DMS53 (cell line): Measurements from ENCODE around the gene GALNT2.

ENCODE experiments used
- DNase-seq: peaks from one replicate; lab custom pipeline; 2025; lab: John Stamatoyannopoulos, UW

The GALNT2 gene

DNA sequence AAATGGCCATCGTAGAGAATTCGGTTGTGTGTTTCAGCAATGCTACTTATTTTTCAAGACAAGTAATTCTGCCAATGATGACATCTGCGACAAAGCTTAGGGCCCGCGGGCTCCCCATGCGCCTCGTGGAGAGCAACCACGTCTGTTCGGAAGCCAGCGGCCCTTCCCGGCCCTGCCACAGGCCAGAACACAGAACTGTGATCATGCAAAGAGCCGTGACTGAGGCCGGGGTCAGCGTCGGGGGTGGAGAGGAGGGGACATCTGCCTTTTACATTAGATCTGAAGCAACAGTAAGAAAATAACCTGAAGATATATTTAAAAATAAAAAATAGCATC lies 255.4 kb downstream of the GALNT2 start:
- DNase-seq = no peak

DNA sequence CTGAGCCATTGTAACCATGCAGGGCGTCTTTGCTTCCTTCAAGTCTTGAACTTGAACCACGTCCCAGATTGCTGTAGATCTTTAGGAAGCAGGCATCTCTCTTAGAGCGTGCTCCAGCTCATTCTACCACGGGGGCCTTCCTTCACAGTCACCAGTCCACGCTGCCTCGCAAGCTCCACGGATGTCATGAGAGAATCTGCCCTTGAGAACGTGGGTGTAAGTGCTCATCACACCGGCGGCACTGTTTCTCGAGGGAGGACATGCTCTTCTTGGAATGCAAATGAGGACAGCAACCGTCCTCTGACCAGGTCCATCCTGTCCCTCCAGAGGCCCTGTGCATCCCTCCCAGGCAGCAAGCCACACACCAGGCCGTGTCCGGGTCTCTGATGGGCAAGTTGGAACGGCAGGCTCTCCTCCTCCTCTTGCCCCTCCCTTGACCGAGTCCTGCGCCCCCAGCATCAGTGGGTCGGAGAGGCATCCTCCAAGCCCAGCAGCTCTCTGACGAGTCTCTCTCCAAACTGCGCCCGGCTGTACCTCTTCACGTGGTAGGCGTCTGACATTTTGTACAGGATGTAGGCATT lies 256.0 kb downstream of the GALNT2 start:
- DNase-seq = no peak

DNA sequence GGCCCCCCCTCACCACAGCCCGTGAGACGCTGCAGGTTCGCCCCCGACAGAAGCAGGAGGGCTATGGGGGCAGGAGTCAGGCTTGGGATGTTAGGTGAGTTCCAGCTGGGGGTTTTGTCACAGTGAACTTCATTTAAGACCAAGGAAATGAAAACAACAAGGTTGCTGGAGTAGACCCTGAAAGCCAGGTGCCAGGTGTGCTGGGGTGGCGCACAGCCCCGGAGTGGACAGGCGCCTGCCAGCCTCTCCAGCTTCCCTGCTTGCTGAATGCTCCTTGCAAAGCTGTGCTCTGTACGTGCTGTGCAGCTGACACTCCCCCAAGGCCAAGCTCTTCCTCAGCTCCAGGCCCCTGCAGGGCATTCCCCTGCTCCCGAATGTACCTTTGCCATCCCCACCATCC lies 256.6 kb downstream of the GALNT2 start:
- no peak for DNase-seq

DNA sequence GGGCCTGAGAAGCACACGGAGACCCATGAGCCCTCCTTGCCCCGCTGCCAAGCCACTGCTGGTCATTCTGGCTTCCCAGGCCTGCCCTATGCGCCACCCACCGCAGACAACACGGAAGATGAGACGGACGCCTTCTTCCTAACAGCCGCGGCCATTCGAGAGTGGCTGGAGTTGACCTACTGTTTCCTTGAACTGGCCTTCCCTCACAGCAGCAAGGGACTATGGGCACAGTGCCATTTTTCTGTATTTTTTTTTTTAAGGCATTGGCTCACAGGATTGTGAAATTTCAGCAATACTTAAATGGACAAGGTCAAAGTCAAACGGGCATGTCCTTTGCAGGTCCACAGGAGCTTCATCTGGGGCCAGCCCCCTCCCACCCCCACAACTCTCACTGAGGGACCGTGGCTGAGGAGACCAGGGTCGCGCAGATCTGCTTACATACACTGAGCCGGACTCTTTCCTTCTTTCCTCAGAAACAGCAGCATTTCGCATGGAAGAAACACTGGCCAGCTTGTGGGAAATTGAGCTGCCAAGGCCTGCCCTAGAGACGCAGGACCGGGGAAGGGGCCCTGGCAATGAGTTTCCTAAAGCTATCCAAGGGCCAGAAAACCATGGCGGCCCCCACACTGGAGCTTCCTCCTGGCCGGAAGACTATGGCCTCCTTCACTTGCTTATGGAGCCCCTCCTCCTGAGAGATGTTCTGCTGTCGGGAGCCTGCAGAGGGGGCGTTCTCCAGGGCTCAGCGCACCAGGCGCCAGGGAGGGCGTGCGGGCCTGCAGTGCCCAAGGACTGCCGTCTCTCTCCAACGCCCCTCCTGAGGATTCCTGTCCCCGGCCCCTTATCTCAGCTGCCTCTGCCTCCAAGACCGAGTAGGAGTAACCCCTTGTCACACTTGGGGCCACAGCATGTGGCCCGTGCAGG lies 260.2 kb downstream of the GALNT2 start:
- DNase-seq = no peak

DNA sequence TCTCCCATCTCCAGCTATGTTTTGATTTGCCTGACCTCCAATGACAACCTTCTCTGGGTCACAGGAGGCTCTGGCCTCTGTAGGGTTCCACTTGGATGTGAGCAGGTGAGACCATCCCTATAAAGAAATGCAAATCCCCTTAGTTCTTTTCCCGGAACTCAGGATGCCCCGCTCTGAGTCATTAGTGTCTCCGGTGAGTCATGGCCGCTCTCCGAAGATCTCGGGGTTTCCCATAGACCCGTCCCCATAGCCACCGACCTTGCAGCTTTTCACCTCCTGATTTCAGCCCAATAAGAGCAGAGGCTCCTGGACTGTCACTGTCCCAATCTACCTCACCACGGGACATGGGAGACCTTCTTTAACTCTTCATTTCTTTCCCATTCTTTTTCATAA lies 260.9 kb downstream of the GALNT2 start:
- no peak for DNase-seq

DNA sequence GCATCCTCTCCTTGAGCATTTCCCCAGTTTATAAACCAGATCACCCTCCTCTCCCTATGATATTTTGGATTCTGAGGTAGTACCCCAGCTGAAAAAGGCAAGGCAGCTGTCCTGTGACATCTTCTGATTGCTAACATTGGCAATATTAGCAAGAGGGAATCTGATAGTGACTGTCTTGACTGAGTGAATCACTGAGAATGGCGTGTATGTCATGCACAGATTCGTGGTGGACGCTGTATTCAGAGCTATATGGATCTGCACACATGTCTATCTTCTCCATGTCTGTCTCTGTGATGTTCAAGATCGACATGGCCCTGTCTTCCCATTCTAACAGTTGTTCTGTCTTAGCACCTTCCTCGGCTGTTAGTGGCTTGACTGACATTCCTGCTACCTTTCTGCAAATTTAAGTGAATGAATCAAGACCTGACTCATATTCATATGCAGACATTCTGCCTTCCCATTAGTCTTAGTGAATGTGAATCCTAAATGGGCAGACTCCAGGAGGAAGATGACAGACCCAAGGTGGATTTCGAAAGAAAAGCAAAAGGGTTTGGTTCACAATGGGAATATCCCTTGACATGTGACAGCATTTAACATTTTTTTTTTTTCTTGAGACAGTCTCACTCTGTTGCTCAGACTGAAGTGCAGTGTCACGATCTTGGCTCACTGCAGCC lies 261.4 kb downstream of the GALNT2 start:
- DNase-seq = no peak

DNA sequence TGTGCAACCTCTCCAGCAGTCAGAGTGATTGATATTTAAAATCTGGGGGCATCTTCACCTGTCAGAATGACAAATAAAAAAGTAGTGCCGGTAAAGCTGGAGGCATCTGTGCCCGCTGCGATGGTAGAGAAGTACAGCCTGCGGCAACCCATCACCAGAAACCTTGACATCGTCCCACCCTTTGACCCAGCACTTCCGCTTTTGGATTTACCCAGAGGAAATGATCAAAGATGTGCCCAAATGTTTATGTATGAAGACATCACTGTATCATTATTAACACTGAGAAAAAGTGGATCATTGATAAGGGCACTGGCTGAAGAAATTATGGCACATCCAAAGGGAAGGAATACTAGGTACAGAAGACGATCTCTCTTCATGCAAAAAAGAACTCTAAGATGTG lies 263.1 kb downstream of the GALNT2 start:
- DNase-seq = no peak
